Psoas muscle (tissue), 8 donors: ENCODE data around the gene SVOPL. TPM values are rescaled to one million over a fixed set of nuclear protein-coding genes. Genes with fewer than 3 reads are reported as not detected.
"Not testable (repeated sequence)": the region's sequence is repeated elsewhere in the genome, so short reads cannot be mapped to it uniquely, and the experiment has no call there.

Experiments
- ATAC-seq, 4 donors: fragments of 200-7000 bp; cut with Tn5 transposase; one replicate each; pipeline ENCODE4 v1.9.1; 2020; ENCODE audit warnings: moderate library complexity in 3 of 4, mild to moderate bottlenecking in 2 of 4
- DNase-seq, 2 donors: peaks; one replicate each; pipeline ENCODE4 v3.0.0-alpha.2; 2020
- H3K27ac ChIP-seq: fragments of 200-600 bp; one replicate; pipeline ENCODE4 v1.8.0; 2022
- H3K27me3 ChIP-seq, 3 donors: fragments of 200-600 bp in 1 of 3; one replicate each; pipeline versions ENCODE4 v1.6.1 to v1.8.0; 2013 to 2022; ENCODE audit warnings: low read length in 2 of 3, mild to moderate bottlenecking in 2 of 3, moderate library complexity in 1 of 3; ENCODE audit not compliant: insufficient read depth in 3 of 3
- H3K36me3 ChIP-seq, 2 donors: fragments of 200-600 bp in 1 of 2; one replicate each; pipeline versions ENCODE4 v1.6.1 to v1.8.0; 2013 to 2022; ENCODE audit warnings: low read depth in 1 of 2, mild to moderate bottlenecking in 1 of 2, moderate library complexity in 1 of 2; ENCODE audit not compliant: insufficient read depth in 1 of 2
- H3K4me1 ChIP-seq: fragments of 200-600 bp; one replicate; pipeline ENCODE4 v1.8.0; 2022
- H3K4me3 ChIP-seq: fragments of 200-600 bp; one replicate; pipeline ENCODE4 v1.8.0; 2022; ENCODE audit warnings: mild to moderate bottlenecking
- H3K9me3 ChIP-seq: fragments of 200-600 bp; one replicate; pipeline ENCODE4 v1.8.0; 2022
- CTCF ChIP-seq: fragments of 200-600 bp; IDR thresholded peaks from one replicate; pipeline ENCODE4 v1.8.0; 2022; ENCODE audit warnings: antibody characterized with exemption
- WGBS, 3 donors: extraction: QIAGEN DNeasy Blood & Tissue Kit; methylation state at CpG; one replicate each; pipeline versions ENCODE4 v1.1.6 to v1.1.7; 2013; 5-methylcytosine and 5-hydroxymethylcytosine counted together
- intact Hi-C, 2 donors: fragments of 100-400 bp; cut with DNase I; formaldehyde crosslinking; loops; one replicate each; pipeline versions ENCODE4 v1.11.0 to v1.14.2; 2022
- polyA plus RNA-seq, 3 donors: library from polyadenylated mRNA; stranded (reverse); fragments of 200-250 nt; gene quantifications; one replicate each; pipeline ENCODE4 v1.2.3, GENCODE V29; 2013
- total RNA-seq, 4 donors: library from RNA; stranded (reverse); fragmentation: NEBNext Ultra II Directional in 2 of 4; extraction: Animal tissue kit (Norgen Biotek cat#: 25700) in 2 of 4; gene quantifications; one replicate each; pipeline versions ENCODE4 v1.2.1 to v1.2.4, GENCODE V29; 2021 to 2023
- donor health status: healthy with polysubstance abuse.
- donor health status: DM: no; HTN: no; CAD: no; lungs with moderate emphysema.
- donor health status: Bipolar disorder and iron deficiency.
- donor health status: healthy.
- donor health status: DM: yes; HTN: yes; CAD: no.
- donor health status: DM: no; HTN: no; CAD: no.
- donor health status: DM: no; HTN: no; CAD: no.
- donor health status: DM: yes; HTN: yes; CAD: no.

The SVOPL gene
- total and polyA plus RNA-seq, 7 donors, result 0.01 TPM; not detected in 6

- DNase-seq (no peak), ATAC-seq (no peak)
- no peak for TF ChIP-seq CTCF
- Histone ChIP-seq H3K36me3 (no peaks in the 10 kb centered on the region), H3K4me1 (no peaks in the 10 kb centered on the region), H3K9me3 (no peaks in the 10 kb centered on the region), H3K27me3 (no peaks in the 10 kb centered on the region), H3K27ac (no peak overlapping the region), H3K4me3 (no peak overlapping the region)
- 73 to 80% (median 79%) methylated on average over 5 of the region's 5 CpGs for WGBS, 3 donors
- intact Hi-C loops, result no loop called here
Measured at GRCh38 chr7:138691178-138691577, 10.0 kb downstream of the SVOPL start.

GRCh38 chr7:138690495-138690894 lies 10.7 kb downstream of the SVOPL start:
- H3K4me1 ChIP-seq, result no peaks in the 10 kb centered on the region
- ATAC-seq (no peak), DNase-seq (no peak)
- no peaks in the 10 kb centered on the region for H3K36me3 ChIP-seq
- intact Hi-C loops, result no loop called here
- H3K9me3 ChIP-seq, result no peaks in the 10 kb centered on the region
- TF ChIP-seq CTCF, result no peak
- no peak overlapping the region for H3K4me3 ChIP-seq
- no peaks in the 10 kb centered on the region for H3K27me3 ChIP-seq
- 94 to 100% (median 97%) methylated on average over 2 of the region's 2 CpGs for WGBS, 3 donors
- H3K27ac ChIP-seq, result no peak overlapping the region

GRCh38 chr7:138688037-138688436 lies 13.1 kb downstream of the SVOPL start:
- DNase-seq, H3K27me3 ChIP-seq, H3K36me3 ChIP-seq, H3K4me3 ChIP-seq, H3K27ac ChIP-seq, H3K9me3 ChIP-seq, intact Hi-C loops, H3K4me1 ChIP-seq, ATAC-seq: not testable (repeated sequence)
- WGBS, 3 donors, result 82 to 87% (median 82%) methylated on average over 6 of the region's 6 CpGs

- ATAC-seq (no peak), DNase-seq (no peak)
- intact Hi-C loops, result no loop called here
- Histone ChIP-seq H3K27ac (no peak overlapping the region), H3K27me3 (no peaks in the 10 kb centered on the region), H3K36me3 (no peaks in the 10 kb centered on the region), H3K4me3 (no peak overlapping the region), H3K9me3 (no peaks in the 10 kb centered on the region), H3K4me1 (no peaks in the 10 kb centered on the region)
- 80 to 85% (median 81%) methylated on average over 3 of the region's 3 CpGs for WGBS, 3 donors
- TF ChIP-seq CTCF, result no peak
Measured at GRCh38 chr7:138684340-138684739, 16.8 kb downstream of the SVOPL start.

GRCh38 chr7:138679793-138680192 lies 21.4 kb downstream of the SVOPL start:
- Histone ChIP-seq H3K4me1 (no peaks in the 10 kb centered on the region), H3K27me3 (no peaks in the 10 kb centered on the region), H3K27ac (no peak overlapping the region), H3K4me3 (no peak overlapping the region), H3K9me3 (no peaks in the 10 kb centered on the region), H3K36me3 (no peaks in the 10 kb centered on the region)
- TF ChIP-seq CTCF, result no peak
- WGBS, 3 donors, result 68 to 85% (median 70%) methylated on average over 5 of the region's 5 CpGs
- no peak for ATAC-seq
- intact Hi-C loops, result no loop called here
- DNase-seq, result no peak
